GM19438 (cell line): Measurements from ENCODE around the gene KRTAP10-3.

Experiments
- ATAC-seq: cut with Tn5 transposase; IDR thresholded peaks from one replicate; pipeline ENCODE4 v1.9.1; 2021; ENCODE audit warnings: low read depth; ENCODE audit not compliant: unreplicated experiment

KRTAP10-3 gene

GRCh38 chr21:44509539-44509938, 49.1 kb downstream of the KRTAP10-3 start:
- ATAC-seq, result no peak

- ATAC-seq, result no peak
These were observed 49.7 kb downstream of the KRTAP10-3 start for GRCh38 chr21:44508711-44509445.

- no peak for ATAC-seq
These were observed 50.2 kb downstream of the KRTAP10-3 start for GRCh38 chr21:44508426-44508710.
